HepG2 (cell line): Measurements from ENCODE around the gene HAUS7. TPM values are rescaled to one million over a fixed set of nuclear protein-coding genes. Genes with fewer than 3 reads are reported as not detected.

Experiments
- ATM ChIP-seq: fragments of 450-650 bp; IDR thresholded peaks from 2 replicates; pipeline ENCODE4 v1.7.1; 2017; ENCODE audit warnings: mild to moderate bottlenecking, borderline replicate concordance
- ERF ChIP-seq: IDR thresholded peaks from 2 replicates; pipeline ENCODE4 v1.6.1; 2018; ENCODE audit warnings: missing biosample characterization, missing genetic modification reagents
- FOXP4 ChIP-seq: sonication (generic); formaldehyde crosslinking; IDR thresholded peaks from 2 replicates; pipeline ENCODE4 v1.4.0; 2020; ENCODE audit warnings: missing genetic modification reagents
- MAFK ChIP-seq, 2 experiments: IDR thresholded peaks in 1 of 2; conservative IDR thresholded peaks in 1 of 2; 2 replicates each; pipeline ENCODE4 v1.6.1; 2011; ENCODE audit warnings: improper control_type of control experiment in 2 of 2, low read length in 2 of 2
- MEF2D ChIP-seq: sonication (generic); formaldehyde crosslinking; IDR thresholded peaks from 2 replicates; pipeline ENCODE4 v1.5.1; 2020; ENCODE audit warnings: mild to moderate bottlenecking, missing genetic modification reagents
- SMAD3 ChIP-seq: sonication (generic); formaldehyde crosslinking; IDR thresholded peaks from 2 replicates; pipeline ENCODE4 v1.4.0; 2020; ENCODE audit warnings: missing genetic modification reagents
- TBP ChIP-seq: sonication (generic); formaldehyde crosslinking; IDR thresholded peaks from 2 replicates; pipeline ENCODE4 v1.5.0; 2020; ENCODE audit warnings: missing genetic modification reagents
- ZNF317 ChIP-seq: sonication (generic); formaldehyde crosslinking; IDR thresholded peaks from 2 replicates; pipeline ENCODE4 v1.5.0; 2020; ENCODE audit warnings: mild to moderate bottlenecking, missing genetic modification reagents
- ZNF639 ChIP-seq: conservative IDR thresholded peaks from 2 replicates; pipeline ENCODE4 v1.6.1; 2018; ENCODE audit warnings: missing genetic modification reagents
- ZNF672 ChIP-seq: sonication (generic); formaldehyde crosslinking; IDR thresholded peaks from 2 replicates; pipeline ENCODE4 v1.8.1; 2022; ENCODE audit warnings: missing genetic modification reagents
- ZSCAN25 ChIP-seq: sonication (generic); formaldehyde crosslinking; IDR thresholded peaks from 2 replicates; pipeline ENCODE4 v1.8.0; 2022; ENCODE audit warnings: mild to moderate bottlenecking, missing genetic modification reagents
- polyA plus RNA-seq, 8 experiments: library from polyadenylated mRNA; depleted of rRNA in 3 of 8; stranded (reverse) in 7 of 8; unstranded in 1 of 8; fragments of >200 nt; fragmentation: Illumina TruSeq in 4 of 8; extraction: Trizol in 4 of 8; gene quantifications; 2 replicates each; pipeline versions ENCODE4 v1.2.1 to v1.2.3, GENCODE V29; 2011 to 2016; ENCODE audit warnings: low read depth in 4 of 8, missing spikeins in 1 of 8, mixed read lengths in 1 of 8; ENCODE audit not compliant: insufficient read depth in 1 of 8
- total RNA-seq, 5 experiments: library from RNA; depleted of rRNA; stranded (reverse); fragments of >200 nt; fragmentation: Illumina TruSeq; extraction: Trizol; gene quantifications; 2 replicates each; pipeline ENCODE4 v1.2.3, GENCODE V29; 2016; ENCODE audit warnings: low read depth in 1 of 5
- TF ChIP-seq, protein P1 (sequence below), 2 experiments: fragments of 450-650 bp in 1 of 2; sonication (generic) in 1 of 2; formaldehyde crosslinking; IDR thresholded peaks; 2 replicates each; pipeline versions ENCODE4 v1.5.0 to v1.8.0; 2020 to 2022; ENCODE audit warnings: mild to moderate bottlenecking in 1 of 2, missing genetic modification reagents in 1 of 2

The HAUS7 gene
- total and polyA plus RNA-seq, 2 of the 13 experiments (the other 11 are each of a cell fraction or from before 2014, with no cell fraction given), result 10.9 to 42.4 TPM

DNA sequence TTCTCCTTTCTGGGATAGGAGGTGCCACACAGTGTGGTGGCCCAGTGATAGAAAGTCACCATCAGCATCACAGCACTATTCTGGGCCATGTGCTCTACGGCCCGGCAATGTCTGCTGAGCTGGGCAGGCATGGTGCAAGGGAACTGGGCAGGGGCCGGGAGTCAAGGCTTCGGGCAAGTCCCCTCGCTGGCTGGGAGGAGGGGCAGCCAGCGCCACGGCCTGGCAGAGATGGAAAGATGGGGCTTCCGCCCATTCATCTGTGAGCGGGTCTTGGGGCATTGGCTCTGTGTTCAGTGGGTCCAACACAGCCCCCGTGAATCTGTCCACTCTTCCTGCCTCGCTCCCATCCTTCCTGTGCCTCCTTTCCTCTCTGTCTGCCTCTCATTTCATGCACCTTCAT, 40.0 kb upstream of the HAUS7 start (continued):
- TF ChIP-seq, protein P1, sequence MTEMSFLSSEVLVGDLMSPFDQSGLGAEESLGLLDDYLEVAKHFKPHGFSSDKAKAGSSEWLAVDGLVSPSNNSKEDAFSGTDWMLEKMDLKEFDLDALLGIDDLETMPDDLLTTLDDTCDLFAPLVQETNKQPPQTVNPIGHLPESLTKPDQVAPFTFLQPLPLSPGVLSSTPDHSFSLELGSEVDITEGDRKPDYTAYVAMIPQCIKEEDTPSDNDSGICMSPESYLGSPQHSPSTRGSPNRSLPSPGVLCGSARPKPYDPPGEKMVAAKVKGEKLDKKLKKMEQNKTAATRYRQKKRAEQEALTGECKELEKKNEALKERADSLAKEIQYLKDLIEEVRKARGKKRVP (CRISPR knock-in tag; IDR thresholded peaks at IDR 0.05), result no peak
- TF ChIP-seq ZSCAN25 (CRISPR knock-in tag), result no peak
- TF ChIP-seq MEF2D, result no peak
- no peak for TF ChIP-seq TBP
- TF ChIP-seq ZNF317 (CRISPR knock-in tag), result no peak
- no peak for TF ChIP-seq ATM
- no peak for TF ChIP-seq ERF (CRISPR knock-in tag)
- TF ChIP-seq ZNF639 (CRISPR knock-in tag), result no peak
- no peak for TF ChIP-seq SMAD3 (CRISPR knock-in tag)
- no peak for TF ChIP-seq FOXP4 (CRISPR knock-in tag)
- no peak for TF ChIP-seq MAFK (conservative IDR thresholded peaks at IDR 0.05 in 1 of 2, IDR thresholded peaks at IDR 0.05 in 1 of 2; ENCODE audit: low read length in 2 of 2)
- TF ChIP-seq ZNF672, result no peak
